DMS53 (cell line): ENCODE data around the gene SLC16A3.

Experiments
- DNase-seq: peaks from one replicate; lab custom pipeline; 2025; lab: John Stamatoyannopoulos, UW

SLC16A3 gene

DNA sequence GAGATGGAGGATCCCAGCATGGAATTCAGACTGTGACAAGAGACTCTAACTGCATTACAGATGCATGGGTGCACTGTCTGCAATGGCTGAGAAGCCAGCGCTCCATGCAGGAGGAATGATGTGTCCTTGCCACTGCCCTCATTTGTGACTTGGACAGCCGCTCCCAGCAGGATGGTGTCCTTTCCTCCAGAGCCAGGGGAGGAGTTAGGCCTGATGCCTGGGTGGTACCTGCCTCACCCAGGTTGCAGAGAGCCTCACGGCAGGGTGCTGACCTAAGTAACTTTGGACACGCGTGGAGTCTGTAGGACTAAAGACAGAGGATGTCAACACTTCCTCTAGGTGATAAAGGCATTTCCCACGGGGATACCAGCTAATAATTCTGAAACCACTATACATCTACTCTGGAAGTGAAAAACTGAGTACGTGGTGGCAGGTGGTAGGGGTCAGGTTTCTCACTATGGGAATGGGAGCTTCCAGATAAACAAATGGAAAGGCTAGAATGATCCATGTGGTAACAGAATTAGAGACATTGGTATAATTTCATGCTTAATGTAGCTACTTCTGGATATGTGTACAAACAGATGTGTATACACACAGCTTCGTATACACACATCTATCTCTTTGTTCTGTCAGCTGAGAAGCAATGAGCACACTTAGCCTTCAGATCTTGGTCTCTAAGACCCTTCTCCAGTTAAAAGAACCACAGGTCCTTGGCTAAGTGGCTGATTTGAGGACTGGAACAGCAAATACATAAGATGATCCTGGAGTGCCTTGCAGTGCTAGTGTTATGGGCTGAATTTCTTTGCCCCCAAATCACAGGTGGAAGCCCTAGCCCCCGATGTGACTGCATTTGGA, 58.4 kb downstream of the SLC16A3 start:
- no peak for DNase-seq

DNA sequence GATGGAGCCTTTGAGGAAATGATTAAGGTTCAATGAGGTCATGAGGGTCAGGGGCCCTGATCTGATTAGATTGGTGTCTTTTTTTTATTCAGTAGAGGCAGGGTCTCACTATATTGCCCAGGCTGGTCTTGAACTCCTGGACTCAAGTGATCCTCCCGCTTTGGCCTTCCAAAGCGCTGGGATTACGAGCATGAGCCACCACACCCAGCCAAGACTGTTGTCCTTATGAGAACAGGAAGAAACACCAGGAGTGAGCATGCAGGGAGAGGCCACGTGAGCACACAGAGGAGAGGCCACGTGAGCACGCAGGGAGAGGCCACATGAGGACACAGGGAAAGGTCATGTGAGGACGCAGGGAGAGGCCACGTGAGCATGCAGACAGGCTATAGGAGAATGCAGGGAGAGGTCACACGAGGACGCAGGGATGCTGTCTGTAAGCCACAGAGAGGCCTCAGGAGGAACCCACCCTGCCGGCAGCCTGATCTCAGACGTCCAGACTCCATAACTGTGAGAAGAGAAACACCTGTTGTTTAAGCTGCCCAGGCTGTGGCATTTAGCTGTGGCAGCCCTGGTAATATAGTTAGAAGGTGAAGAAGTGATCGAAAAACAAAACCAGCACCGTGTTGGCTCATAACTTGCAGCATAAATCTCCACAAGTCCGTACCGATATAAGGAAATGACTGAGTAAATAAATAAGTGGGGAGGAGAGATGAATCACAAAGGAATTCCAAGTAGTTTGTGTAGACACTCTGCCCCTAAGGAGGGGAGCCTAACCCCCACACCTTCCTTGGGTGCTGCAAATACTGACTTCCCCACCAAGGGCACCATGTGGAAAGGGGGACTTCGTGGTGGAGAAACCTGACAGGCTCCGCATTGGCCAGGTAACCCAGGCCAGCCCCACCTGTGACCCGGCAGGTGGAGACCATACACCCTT, 59.3 kb downstream of the SLC16A3 start:
- DNase-seq = peak; percentile 86
